ENCODE results near the gene PPP1R10. TPM values are rescaled to one million over a fixed set of nuclear protein-coding genes. Genes with fewer than 3 reads are reported as not detected.
A peak's percentile ranks its signal among the peaks of the same experiment; 100 is the strongest.

PPP1R10 gene
- total RNA-seq, 1 experiment from 2014 or later = 123 TPM

- Histone ChIP-seq H2BK15ac (ENCODE audit: low read depth, low read length) (no peak overlapping the region), H2BK12ac (ENCODE audit: insufficient read length, low read depth, low read length) (no peak overlapping the region), H2BK120ac (ENCODE audit: low read depth, low read length, poor library complexity, severe bottlenecking) (no peak overlapping the region), H3T11ph (ENCODE audit: low read length) (no peak overlapping the region), H3K23me2 (ENCODE audit: insufficient read length, low read depth, low read length, poor library complexity, severe bottlenecking) (peaks cover 15% of the 10 kb centered on the region), H3K27me3 (ENCODE audit: insufficient read depth, low read length) (no peaks in the 10 kb centered on the region), H2AFZ (ENCODE audit: low read length) (no peak overlapping the region), H3K18ac (ENCODE audit: insufficient read length, low read depth, low read length) (no peak overlapping the region), H2AK5ac (ENCODE audit: insufficient read length, low read length) (no peak overlapping the region), H3K9me3 (ENCODE audit: control insufficient read depth, low read depth, low read length) (no peaks in the 10 kb centered on the region), H4K5ac (ENCODE audit: insufficient read length, low read depth, low read length) (no peak overlapping the region), H3K4ac (ENCODE audit: low read depth, low read length) (no peak overlapping the region), H4K8ac (replicated peaks; ENCODE audit: insufficient read length, low read depth, low read length) (no peak overlapping the region), H4K20me1 (ENCODE audit: control insufficient read depth, insufficient read depth, insufficient read length) (no peaks in the 10 kb centered on the region), H4K91ac (ENCODE audit: insufficient read length, low read depth, low read length) (no peak overlapping the region), H3K9ac (ENCODE audit: extremely low read depth, insufficient read length, low read length) (no peak overlapping the region), H3K4me1 (ENCODE audit: insufficient read depth, low read length) (peaks cover 4% of the 10 kb centered on the region; the same call in 1 of the 2 replicates), H3K27ac (ENCODE audit: insufficient read length, low read depth, low read length) (no peak overlapping the region), H2BK20ac (ENCODE audit: low read depth, low read length, poor library complexity, severe bottlenecking) (no peak overlapping the region), H3K56ac (ENCODE audit: insufficient read length, low read depth, low read length) (no peak overlapping the region), H3K14ac (ENCODE audit: insufficient read depth, low read length) (no peak overlapping the region), H3K79me1 (ENCODE audit: insufficient read depth, low read depth, low read length, poor library complexity, severe bottlenecking) (no peaks in the 10 kb centered on the region), H3K4me2 (ENCODE audit: insufficient read depth, insufficient read length, low read length) (no peak overlapping the region), H3K79me2 (ENCODE audit: insufficient read depth, low read length) (peaks cover 2% of the 10 kb centered on the region; the same call in 1 of the 2 replicates), H3K23ac (ENCODE audit: insufficient read length, low read depth, low read length) (no peak overlapping the region), H2BK5ac (ENCODE audit: insufficient read length, low read length) (no peak overlapping the region)
- H3K27ac Mint-ChIP-seq = no peak overlapping the region; a peak in 1 of 7 replicates
- H3K4me1 Mint-ChIP-seq = peaks cover 31 to 39% of the 10 kb centered on the region in 2 experiments
- peaks cover 8 to 12% of the 10 kb centered on the region in 2 experiments; a peak in 3 of 5 replicates for H3K9me3 Mint-ChIP-seq
- no peak for DNase-seq
- H3K36me3 Mint-ChIP-seq (ENCODE audit: insufficient read depth in 1 of 3, low read depth in 3 of 3) = peaks cover 44 to 83% (median 67%) of the 10 kb centered on the region in 3 experiments
- H3K4me3 Mint-ChIP-seq = no peak overlapping the region
- peak; percentile 44 for TF ChIP-seq CTCF (conservative IDR thresholded peaks at IDR 0.05)
- WGBS (ENCODE audit: extremely low coverage, insufficient read length, low lambda C conversion rate) = no CpG with 5 or more reads among the region's 1 CpG
- H3K27me3 Mint-ChIP-seq (ENCODE audit: low read depth) = no peaks in the 10 kb centered on the region; the same call in 1 of the 2 replicates
These were observed 4.8 kb downstream of the PPP1R10 start for GRCh38 chr6:30612213-30612612.

Measured in H9 (cell line).